ENCODE measurements around the gene SVBP.

Gene SVBP

GRCh38 chr1:42765269-42765668 lies 51.9 kb downstream of the SVBP start:
- no peak for DNase-seq (ENCODE audit: low read depth, low spot score)

DNA sequence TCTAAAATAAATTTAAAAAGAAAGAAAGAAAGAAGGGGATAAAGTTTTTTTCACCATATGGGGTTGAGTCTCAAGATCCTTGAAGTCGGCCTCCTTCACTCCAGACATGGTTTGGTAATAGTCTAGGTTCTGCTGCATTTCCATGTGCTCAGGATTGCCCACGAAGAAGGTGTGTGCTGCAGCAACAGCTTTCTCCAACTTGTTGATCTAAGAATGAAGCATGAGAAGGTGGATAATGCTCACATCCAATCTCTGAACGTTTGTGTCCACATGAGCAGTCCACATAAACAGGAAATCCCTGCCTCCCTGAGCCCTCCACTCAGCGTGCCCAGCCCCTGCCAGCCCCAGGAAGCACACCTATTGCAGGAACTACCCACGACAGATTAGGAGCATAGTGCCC lies 54.9 kb downstream of the SVBP start:
- no peak for DNase-seq (ENCODE audit: low read depth, low spot score)

DNA sequence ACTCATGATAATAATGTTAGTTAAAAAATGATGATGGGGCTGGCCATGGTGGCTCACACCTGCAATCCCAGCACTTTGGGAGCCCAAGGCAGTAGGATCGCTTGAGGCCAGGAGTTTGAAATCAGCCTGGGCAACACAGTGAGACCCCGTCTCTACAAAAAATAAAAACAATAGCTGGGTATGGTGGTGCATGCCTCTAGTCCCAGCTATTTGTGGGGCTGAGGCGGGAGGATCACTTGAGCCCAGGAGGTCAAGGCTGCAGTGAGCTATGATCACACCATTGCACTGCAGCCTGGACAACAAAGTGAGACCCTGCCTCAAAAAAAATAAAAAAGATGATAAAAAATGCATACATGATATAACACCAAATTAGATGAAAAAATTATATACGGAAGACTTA lies 55.6 kb downstream of the SVBP start:
- no peak for DNase-seq (ENCODE audit: low read depth, low spot score)

- DNase-seq (ENCODE audit: low read depth, low spot score): no peak
Observed at GRCh38 chr1:42759114-42759513, 58.1 kb downstream of the SVBP start.

- DNase-seq (ENCODE audit: low read depth, low spot score): no peak
Observed at GRCh38 chr1:42758641-42759040, 58.6 kb downstream of the SVBP start.

GRCh38 chr1:42757892-42758275 lies 59.3 kb downstream of the SVBP start:
- DNase-seq (ENCODE audit: low read depth, low spot score): no peak
